SK-N-SH (cell line): Measurements from ENCODE around the gene SPRYD3. TPM values are rescaled to one million over a fixed set of nuclear protein-coding genes. Genes with fewer than 3 reads are reported as not detected.

Experiments
- CHD2 ChIP-seq: fragments of 150-350 bp; IDR thresholded peaks from 2 replicates; pipeline ENCODE4 v1.6.1; 2018; ENCODE audit warnings: low read length; ENCODE audit not compliant: partially characterized antibody
- ELF1 ChIP-seq: IDR thresholded peaks from 2 replicates; pipeline ENCODE4 v1.4.0; 2012
- EP300 ChIP-seq, 2 experiments: IDR thresholded peaks; 2 replicates each; pipeline versions ENCODE4 v1.4.0 to v1.6.1; 2012; ENCODE audit warnings: borderline replicate concordance in 1 of 2, low read depth in 1 of 2, low read length in 1 of 2
- EZH2phosphoT487 ChIP-seq: fragments of 200-600 bp; sonication (generic); IDR thresholded peaks from 2 replicates; pipeline ENCODE4 v1.6.1; 2017; ENCODE audit warnings: low read depth, mixed run types, mild to moderate bottlenecking, antibody characterized with exemption, moderate library complexity, borderline replicate concordance
- FOSL2 ChIP-seq: IDR thresholded peaks from 2 replicates; pipeline ENCODE4 v1.4.0; 2012; ENCODE audit warnings: low read depth, mild to moderate bottlenecking, moderate library complexity, borderline replicate concordance
- FOXJ3 ChIP-seq: sonication (generic); formaldehyde crosslinking; IDR thresholded peaks from 2 replicates; pipeline ENCODE4 v1.5.1; 2020; ENCODE audit warnings: mild to moderate bottlenecking, missing genetic modification reagents
- FOXM1 ChIP-seq: IDR thresholded peaks from 2 replicates; pipeline ENCODE4 v1.4.0; 2012; ENCODE audit warnings: low read depth, mild to moderate bottlenecking
- GABPA ChIP-seq: IDR thresholded peaks from 2 replicates; pipeline ENCODE4 v1.4.0; 2012; ENCODE audit warnings: low read depth, mild to moderate bottlenecking
- GATA2 ChIP-seq: sonication (generic); formaldehyde crosslinking; IDR thresholded peaks from 2 replicates; pipeline ENCODE4 v1.5.0; 2020; ENCODE audit warnings: mild to moderate bottlenecking, missing genetic modification reagents
- JUND ChIP-seq: IDR thresholded peaks from 2 replicates; pipeline ENCODE4 v1.4.0; 2012
- MEF2A ChIP-seq: IDR thresholded peaks from 2 replicates; pipeline ENCODE4 v1.4.0; 2012; ENCODE audit warnings: low read depth, borderline replicate concordance
- MXI1 ChIP-seq: IDR thresholded peaks from 2 replicates; pipeline ENCODE4 v1.6.1; 2012; ENCODE audit warnings: mild to moderate bottlenecking, low read depth, low read length, improper control_type of control experiment
- NFIC ChIP-seq: IDR thresholded peaks from 2 replicates; pipeline ENCODE4 v1.4.0; 2012; ENCODE audit warnings: borderline replicate concordance
- NRF1 ChIP-seq: IDR thresholded peaks from 2 replicates; pipeline ENCODE4 v1.6.1; 2012; ENCODE audit warnings: low read depth, mild to moderate bottlenecking, low read length
- POLR2AphosphoS5 ChIP-seq: IDR thresholded peaks from 2 replicates; pipeline ENCODE4 v1.6.1; 2012; ENCODE audit warnings: low read depth, low read length
- RAD21 ChIP-seq: IDR thresholded peaks from 2 replicates; pipeline ENCODE4 v1.6.1; 2012; ENCODE audit warnings: mild to moderate bottlenecking, low read length
- RXRA ChIP-seq: IDR thresholded peaks from 2 replicates; pipeline ENCODE4 v1.4.0; 2012; ENCODE audit warnings: low read depth, mild to moderate bottlenecking, borderline replicate concordance
- TAF1 ChIP-seq: IDR thresholded peaks from 2 replicates; pipeline ENCODE4 v1.6.1; 2012; ENCODE audit warnings: low read depth, mild to moderate bottlenecking, low read length, moderate library complexity, borderline replicate concordance
- TEAD4 ChIP-seq: IDR thresholded peaks from 2 replicates; pipeline ENCODE4 v1.4.0; 2012; ENCODE audit warnings: mild to moderate bottlenecking, borderline replicate concordance; ENCODE audit not compliant: insufficient read depth
- YY1 ChIP-seq: IDR thresholded peaks from 2 replicates; pipeline ENCODE4 v1.4.0; 2012; ENCODE audit warnings: low read depth, mild to moderate bottlenecking
- polyA plus RNA-seq, 3 experiments: library from polyadenylated mRNA; depleted of rRNA; stranded (reverse); fragments of >200 nt; gene quantifications; 2 replicates each; pipeline ENCODE4 v1.2.3, GENCODE V29; 2012
- TF ChIP-seq, protein P1 (sequence below): IDR thresholded peaks from 2 replicates; pipeline ENCODE4 v1.6.1; 2012; ENCODE audit warnings: mild to moderate bottlenecking, low read depth, low read length, moderate library complexity
- TF ChIP-seq, protein P2 (sequence below): fragments of 150-350 bp; IDR thresholded peaks from 2 replicates; pipeline ENCODE4 v1.6.1; 2016; ENCODE audit warnings: mild to moderate bottlenecking, low read depth, low read length
- TF ChIP-seq, protein P3 (sequence below): IDR thresholded peaks from 2 replicates; pipeline ENCODE4; 2012
- TF ChIP-seq, protein P4 (sequence below): fragments of 200-600 bp; sonication (generic); IDR thresholded peaks from 2 replicates; pipeline ENCODE4 v1.6.1; 2017; ENCODE audit warnings: antibody characterized with exemption, mild to moderate bottlenecking, moderate library complexity
- TF ChIP-seq, protein P5 (sequence below): IDR thresholded peaks from 2 replicates; pipeline ENCODE4 v1.4.0; 2012; ENCODE audit warnings: low read depth, borderline replicate concordance

SPRYD3 gene
- polyA plus RNA-seq, 1 of the 3 experiments (the other 2 are of a cell fraction): 20.3 TPM

DNA sequence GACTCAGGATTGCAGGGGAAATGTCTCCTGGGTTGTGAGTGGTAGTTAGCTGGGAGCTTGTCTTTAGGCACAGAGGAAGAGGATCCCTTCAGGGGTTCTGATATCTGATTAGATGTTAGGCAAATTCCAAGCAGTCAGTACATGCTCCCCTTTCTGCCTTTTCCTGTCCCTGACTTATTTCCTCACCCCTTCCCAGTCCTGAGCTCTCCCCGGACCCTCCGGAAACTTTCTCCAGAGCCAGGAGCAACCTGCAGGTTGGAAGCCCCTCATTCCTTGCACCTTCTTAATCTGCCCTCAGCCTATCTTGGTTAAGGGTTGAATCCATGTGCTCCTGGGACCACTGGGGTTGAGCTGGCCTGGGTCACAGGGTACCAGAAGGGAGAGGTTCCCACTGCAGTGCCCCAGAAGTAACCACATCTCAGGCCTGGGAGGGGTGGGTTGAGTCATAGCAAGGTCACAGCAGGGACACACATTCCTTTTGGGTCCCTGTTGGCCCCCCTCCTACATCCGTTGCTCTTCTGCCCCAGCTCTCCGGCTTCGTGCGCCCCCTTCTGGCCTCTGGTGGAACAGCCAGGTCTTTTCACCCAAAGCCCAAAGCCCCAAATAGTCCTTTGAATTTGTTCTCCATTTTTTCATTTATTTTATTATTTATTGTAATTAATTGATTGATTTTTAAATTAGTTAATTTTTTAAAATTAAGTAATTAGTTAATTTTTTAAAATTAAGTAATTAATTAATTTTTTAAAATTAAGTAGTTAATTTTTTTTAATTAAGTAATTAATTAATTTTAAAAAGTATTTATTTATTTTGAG lies 20.1 kb upstream of the SPRYD3 start (continued):
- TF ChIP-seq, protein P1, sequence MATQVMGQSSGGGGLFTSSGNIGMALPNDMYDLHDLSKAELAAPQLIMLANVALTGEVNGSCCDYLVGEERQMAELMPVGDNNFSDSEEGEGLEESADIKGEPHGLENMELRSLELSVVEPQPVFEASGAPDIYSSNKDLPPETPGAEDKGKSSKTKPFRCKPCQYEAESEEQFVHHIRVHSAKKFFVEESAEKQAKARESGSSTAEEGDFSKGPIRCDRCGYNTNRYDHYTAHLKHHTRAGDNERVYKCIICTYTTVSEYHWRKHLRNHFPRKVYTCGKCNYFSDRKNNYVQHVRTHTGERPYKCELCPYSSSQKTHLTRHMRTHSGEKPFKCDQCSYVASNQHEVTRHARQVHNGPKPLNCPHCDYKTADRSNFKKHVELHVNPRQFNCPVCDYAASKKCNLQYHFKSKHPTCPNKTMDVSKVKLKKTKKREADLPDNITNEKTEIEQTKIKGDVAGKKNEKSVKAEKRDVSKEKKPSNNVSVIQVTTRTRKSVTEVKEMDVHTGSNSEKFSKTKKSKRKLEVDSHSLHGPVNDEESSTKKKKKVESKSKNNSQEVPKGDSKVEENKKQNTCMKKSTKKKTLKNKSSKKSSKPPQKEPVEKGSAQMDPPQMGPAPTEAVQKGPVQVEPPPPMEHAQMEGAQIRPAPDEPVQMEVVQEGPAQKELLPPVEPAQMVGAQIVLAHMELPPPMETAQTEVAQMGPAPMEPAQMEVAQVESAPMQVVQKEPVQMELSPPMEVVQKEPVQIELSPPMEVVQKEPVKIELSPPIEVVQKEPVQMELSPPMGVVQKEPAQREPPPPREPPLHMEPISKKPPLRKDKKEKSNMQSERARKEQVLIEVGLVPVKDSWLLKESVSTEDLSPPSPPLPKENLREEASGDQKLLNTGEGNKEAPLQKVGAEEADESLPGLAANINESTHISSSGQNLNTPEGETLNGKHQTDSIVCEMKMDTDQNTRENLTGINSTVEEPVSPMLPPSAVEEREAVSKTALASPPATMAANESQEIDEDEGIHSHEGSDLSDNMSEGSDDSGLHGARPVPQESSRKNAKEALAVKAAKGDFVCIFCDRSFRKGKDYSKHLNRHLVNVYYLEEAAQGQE: peak; percentile 24; the same call in 1 of the 2 replicates
- TF ChIP-seq NRF1: no peak
- no peak for TF ChIP-seq FOXM1
- TF ChIP-seq, protein P2, sequence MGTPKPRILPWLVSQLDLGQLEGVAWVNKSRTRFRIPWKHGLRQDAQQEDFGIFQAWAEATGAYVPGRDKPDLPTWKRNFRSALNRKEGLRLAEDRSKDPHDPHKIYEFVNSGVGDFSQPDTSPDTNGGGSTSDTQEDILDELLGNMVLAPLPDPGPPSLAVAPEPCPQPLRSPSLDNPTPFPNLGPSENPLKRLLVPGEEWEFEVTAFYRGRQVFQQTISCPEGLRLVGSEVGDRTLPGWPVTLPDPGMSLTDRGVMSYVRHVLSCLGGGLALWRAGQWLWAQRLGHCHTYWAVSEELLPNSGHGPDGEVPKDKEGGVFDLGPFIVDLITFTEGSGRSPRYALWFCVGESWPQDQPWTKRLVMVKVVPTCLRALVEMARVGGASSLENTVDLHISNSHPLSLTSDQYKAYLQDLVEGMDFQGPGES: no peak
- TF ChIP-seq TAF1: no peak
- TF ChIP-seq POLR2AphosphoS5: peak; percentile 38; the same call in 1 of the 2 replicates
- TF ChIP-seq MEF2A: no peak
- TF ChIP-seq, protein P3, sequence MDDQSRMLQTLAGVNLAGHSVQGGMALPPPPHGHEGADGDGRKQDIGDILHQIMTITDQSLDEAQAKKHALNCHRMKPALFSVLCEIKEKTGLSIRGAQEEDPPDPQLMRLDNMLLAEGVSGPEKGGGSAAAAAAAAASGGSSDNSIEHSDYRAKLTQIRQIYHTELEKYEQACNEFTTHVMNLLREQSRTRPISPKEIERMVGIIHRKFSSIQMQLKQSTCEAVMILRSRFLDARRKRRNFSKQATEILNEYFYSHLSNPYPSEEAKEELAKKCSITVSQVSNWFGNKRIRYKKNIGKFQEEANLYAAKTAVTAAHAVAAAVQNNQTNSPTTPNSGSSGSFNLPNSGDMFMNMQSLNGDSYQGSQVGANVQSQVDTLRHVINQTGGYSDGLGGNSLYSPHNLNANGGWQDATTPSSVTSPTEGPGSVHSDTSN: no peak; the same call in 1 of the 2 replicates
- peak; percentile 37; the same call in 1 of the 2 replicates for TF ChIP-seq TEAD4
- TF ChIP-seq FOXJ3 (CRISPR knock-in tag): no peak
- TF ChIP-seq RAD21: peak; percentile 86
- TF ChIP-seq NFIC: peak; percentile 71
- peak; percentile 100 for TF ChIP-seq RXRA
- TF ChIP-seq, protein P4, sequence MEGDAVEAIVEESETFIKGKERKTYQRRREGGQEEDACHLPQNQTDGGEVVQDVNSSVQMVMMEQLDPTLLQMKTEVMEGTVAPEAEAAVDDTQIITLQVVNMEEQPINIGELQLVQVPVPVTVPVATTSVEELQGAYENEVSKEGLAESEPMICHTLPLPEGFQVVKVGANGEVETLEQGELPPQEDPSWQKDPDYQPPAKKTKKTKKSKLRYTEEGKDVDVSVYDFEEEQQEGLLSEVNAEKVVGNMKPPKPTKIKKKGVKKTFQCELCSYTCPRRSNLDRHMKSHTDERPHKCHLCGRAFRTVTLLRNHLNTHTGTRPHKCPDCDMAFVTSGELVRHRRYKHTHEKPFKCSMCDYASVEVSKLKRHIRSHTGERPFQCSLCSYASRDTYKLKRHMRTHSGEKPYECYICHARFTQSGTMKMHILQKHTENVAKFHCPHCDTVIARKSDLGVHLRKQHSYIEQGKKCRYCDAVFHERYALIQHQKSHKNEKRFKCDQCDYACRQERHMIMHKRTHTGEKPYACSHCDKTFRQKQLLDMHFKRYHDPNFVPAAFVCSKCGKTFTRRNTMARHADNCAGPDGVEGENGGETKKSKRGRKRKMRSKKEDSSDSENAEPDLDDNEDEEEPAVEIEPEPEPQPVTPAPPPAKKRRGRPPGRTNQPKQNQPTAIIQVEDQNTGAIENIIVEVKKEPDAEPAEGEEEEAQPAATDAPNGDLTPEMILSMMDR: peak; percentile 90
- TF ChIP-seq YY1: no peak
- TF ChIP-seq EP300 (IDR thresholded peaks at IDR 0.05; ENCODE audit: borderline replicate concordance in 1 of 2, low read depth in 1 of 2, low read length in 1 of 2): peak; percentile 30 to 66; a peak in 2 of 4 replicates
- peak; percentile 89 for TF ChIP-seq FOSL2
- TF ChIP-seq MXI1: no peak; the same call in 1 of the 2 replicates
- TF ChIP-seq, protein P5, sequence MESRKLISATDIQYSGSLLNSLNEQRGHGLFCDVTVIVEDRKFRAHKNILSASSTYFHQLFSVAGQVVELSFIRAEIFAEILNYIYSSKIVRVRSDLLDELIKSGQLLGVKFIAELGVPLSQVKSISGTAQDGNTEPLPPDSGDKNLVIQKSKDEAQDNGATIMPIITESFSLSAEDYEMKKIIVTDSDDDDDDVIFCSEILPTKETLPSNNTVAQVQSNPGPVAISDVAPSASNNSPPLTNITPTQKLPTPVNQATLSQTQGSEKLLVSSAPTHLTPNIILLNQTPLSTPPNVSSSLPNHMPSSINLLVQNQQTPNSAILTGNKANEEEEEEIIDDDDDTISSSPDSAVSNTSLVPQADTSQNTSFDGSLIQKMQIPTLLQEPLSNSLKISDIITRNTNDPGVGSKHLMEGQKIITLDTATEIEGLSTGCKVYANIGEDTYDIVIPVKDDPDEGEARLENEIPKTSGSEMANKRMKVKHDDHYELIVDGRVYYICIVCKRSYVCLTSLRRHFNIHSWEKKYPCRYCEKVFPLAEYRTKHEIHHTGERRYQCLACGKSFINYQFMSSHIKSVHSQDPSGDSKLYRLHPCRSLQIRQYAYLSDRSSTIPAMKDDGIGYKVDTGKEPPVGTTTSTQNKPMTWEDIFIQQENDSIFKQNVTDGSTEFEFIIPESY: no peak
- no peak for TF ChIP-seq EZH2phosphoT487
- TF ChIP-seq JUND: peak; percentile 72
- TF ChIP-seq GABPA: no peak; the same call in 1 of the 2 replicates
- TF ChIP-seq ELF1: no peak
- TF ChIP-seq GATA2 (CRISPR knock-in tag): no peak
- TF ChIP-seq CHD2: no peak
